Adrenal gland (tissue), 5 donors: ENCODE results near the gene FARP1.

Experiments used
- CTCF ChIP-seq, 6 experiments: fragments of 450-650 bp in 4 of 6; fragments of 200-600 bp in 2 of 6; sonication (generic) in 1 of 6; IDR thresholded peaks; 1 replicate in 5 of 6; 2 replicates in 1 of 6; pipeline versions ENCODE4 v1.5.1 to v1.8.0; 2016 to 2021; ENCODE audit warnings: antibody characterized with exemption in 6 of 6, mild to moderate bottlenecking in 2 of 6, moderate library complexity in 1 of 6
- POLR2A ChIP-seq, 2 donors: fragments of 450-650 bp; IDR thresholded peaks; one replicate each; pipeline ENCODE4 v1.6.1; 2017; ENCODE audit warnings: antibody characterized with exemption in 2 of 2, mild to moderate bottlenecking in 2 of 2, moderate library complexity in 1 of 2
- donor health status: DM: no; HTN: no; CAD: no.

- TF ChIP-seq CTCF (IDR thresholded peaks at IDR 0.05), result peak in 3 of 6 experiments; percentile 10 to 19 (median 12)
- no peak for TF ChIP-seq POLR2A (IDR thresholded peaks at IDR 0.05)
Measured at GRCh38 chr13:98482476-98483444, 339.9 kb downstream of the FARP1 start.
